IMR-90 (cell line): Measurements from ENCODE around the gene HORMAD2. TPM values are rescaled to one million over a fixed set of nuclear protein-coding genes. Genes with fewer than 3 reads are reported as not detected.

Experiments
- ATAC-seq: fragments of 200-7000 bp; cut with Tn5 transposase; 2 replicates; pipeline ENCODE4 v1.9.1; 2020; ENCODE audit warnings: low read depth, mild to moderate bottlenecking, moderate library complexity
- BruUV-seq: library from RNA; stranded (reverse); fragments of 400-500 nt; replicated peaks from 2 replicates; lab custom pipeline; 2021; lab: Mats Ljungman, UMichigan
- CTCF ChIA-PET: fragments of 300-600 bp; formaldehyde crosslinking; extraction: SDS; loops from one replicate; lab custom pipeline; 2021; ENCODE audit warnings: antibody characterized with exemption; lab: Yijun Ruan, JAX
- POLR2A ChIA-PET: fragments of 300-600 bp; sonication (Branson Sonifier 250); formaldehyde crosslinking; loops from one replicate; lab custom pipeline; 2022; ENCODE audit warnings: antibody characterized with exemption; ENCODE audit not compliant: unreplicated experiment; lab: Charles Lee
- DNase-seq: peaks from one replicate; pipeline ENCODE4 v3.0.0; 2013
- H2AFZ ChIP-seq: replicated peaks from 2 replicates; pipeline ENCODE3; 2013; ENCODE audit warnings: low read length, mild to moderate bottlenecking; ENCODE audit not compliant: poor library complexity
- H2AK5ac ChIP-seq: 2 replicates; pipeline ENCODE4 v1.6.1; 2013; ENCODE audit warnings: low read depth, low read length, inconsistent platforms
- H2AK9ac ChIP-seq: replicated peaks from 2 replicates; pipeline ENCODE3; 2013; ENCODE audit warnings: mild to moderate bottlenecking, low read depth, low read length, moderate library complexity; ENCODE audit not compliant: poor library complexity
- H2BK120ac ChIP-seq: 2 replicates; pipeline ENCODE4 v1.6.1; 2013; ENCODE audit warnings: low read depth, low read length, inconsistent platforms
- H2BK15ac ChIP-seq: 3 replicates; pipeline ENCODE4 v1.6.1; 2013; ENCODE audit warnings: low read depth, low read length, inconsistent platforms
- H2BK20ac ChIP-seq: 2 replicates; pipeline ENCODE4 v1.6.1; 2013; ENCODE audit warnings: low read depth, mild to moderate bottlenecking, inconsistent platforms, low read length, moderate library complexity
- H2BK5ac ChIP-seq: 2 replicates; pipeline ENCODE4 v1.6.1; 2013; ENCODE audit warnings: mild to moderate bottlenecking, low read depth, low read length, inconsistent platforms; ENCODE audit not compliant: poor library complexity, severe bottlenecking
- H3K14ac ChIP-seq: replicated peaks from 2 replicates; pipeline ENCODE4 v1.6.1; 2013; ENCODE audit warnings: low read depth, low read length, inconsistent platforms
- H3K18ac ChIP-seq: 2 replicates; pipeline ENCODE4 v1.6.1; 2013; ENCODE audit warnings: low read depth, low read length, control low read depth
- H3K23ac ChIP-seq: 2 replicates; pipeline ENCODE4 v1.6.1; 2013; ENCODE audit warnings: low read depth, low read length, inconsistent platforms
- H3K27ac ChIP-seq: 2 replicates; pipeline ENCODE4 v1.5.1; 2013; ENCODE audit warnings: mild to moderate bottlenecking, control low read depth, low read length; ENCODE audit not compliant: insufficient read depth
- H3K27me3 ChIP-seq: 2 replicates; pipeline ENCODE4 v1.6.1; 2013; ENCODE audit warnings: low read length; ENCODE audit not compliant: control insufficient read depth, insufficient read depth
- H3K36me3 ChIP-seq: 2 replicates; pipeline ENCODE4 v1.6.1; 2013; ENCODE audit warnings: low read length, mixed read lengths; ENCODE audit not compliant: control insufficient read depth, insufficient read depth
- H3K4ac ChIP-seq: 2 replicates; pipeline ENCODE4 v1.6.1; 2013; ENCODE audit warnings: low read depth, low read length, inconsistent platforms
- H3K4me1 ChIP-seq: 2 replicates; pipeline ENCODE4 v1.6.1; 2013; ENCODE audit warnings: low read length, mixed read lengths; ENCODE audit not compliant: control insufficient read depth, insufficient read depth
- H3K4me2 ChIP-seq: 2 replicates; pipeline ENCODE4 v1.6.1; 2013; ENCODE audit warnings: low read depth, mild to moderate bottlenecking, control low read depth, low read length, moderate library complexity
- H3K4me3 ChIP-seq: 2 replicates; pipeline ENCODE4 v1.5.1; 2013; ENCODE audit warnings: low read depth, mild to moderate bottlenecking, control low read depth, low read length, moderate library complexity; ENCODE audit not compliant: insufficient read depth
- H3K56ac ChIP-seq: 2 replicates; pipeline ENCODE4 v1.6.1; 2013; ENCODE audit warnings: low read length, inconsistent platforms; ENCODE audit not compliant: insufficient read depth; ENCODE audit errors: extremely low read depth
- H3K79me1 ChIP-seq, 2 experiments: 2 replicates each; pipeline ENCODE4 v1.6.1; 2013; ENCODE audit warnings: low read length in 2 of 2, inconsistent platforms in 1 of 2, low read depth in 1 of 2
- H3K9ac ChIP-seq: 2 replicates; pipeline ENCODE4 v1.6.1; 2013; ENCODE audit warnings: low read depth, low read length, control low read depth
- H3K9me1 ChIP-seq: 2 replicates; pipeline ENCODE4 v1.6.1; 2013; ENCODE audit warnings: low read length, inconsistent platforms; ENCODE audit not compliant: insufficient read depth
- H3K9me3 ChIP-seq: 2 replicates; pipeline ENCODE4 v1.6.1; 2013; ENCODE audit warnings: low read length; ENCODE audit not compliant: control insufficient read depth, insufficient read depth
- H4K20me1 ChIP-seq: 2 replicates; pipeline ENCODE4 v1.6.1; 2013; ENCODE audit warnings: low read length, inconsistent platforms; ENCODE audit not compliant: insufficient read depth
- H4K5ac ChIP-seq: 2 replicates; pipeline ENCODE4 v1.6.1; 2013; ENCODE audit warnings: mild to moderate bottlenecking, low read depth, low read length, control low read depth
- H4K8ac ChIP-seq, 2 experiments: 2 replicates each; pipeline ENCODE4 v1.6.1; 2013; ENCODE audit warnings: low read depth in 2 of 2, low read length in 2 of 2, control low read depth in 1 of 2, inconsistent platforms in 1 of 2
- H4K91ac ChIP-seq: 2 replicates; pipeline ENCODE4 v1.6.1; 2013; ENCODE audit warnings: low read depth, low read length, inconsistent platforms; ENCODE audit not compliant: insufficient read depth
- BHLHE40 ChIP-seq: fragments of 150-350 bp; IDR thresholded peaks from 2 replicates; pipeline ENCODE4 v1.6.1; 2016; ENCODE audit warnings: mild to moderate bottlenecking, low read depth, low read length
- CHD1 ChIP-seq: IDR thresholded peaks from 2 replicates; pipeline ENCODE4 v1.6.1; 2012; ENCODE audit warnings: low read depth, low read length, improper control_type of control experiment
- FOS ChIP-seq: fragments of 150-350 bp; IDR thresholded peaks from 2 replicates; pipeline ENCODE4 v1.6.1; 2016; ENCODE audit warnings: low read depth, low read length
- MAFK ChIP-seq: IDR thresholded peaks from 2 replicates; pipeline ENCODE4 v1.6.1; 2012; ENCODE audit warnings: low read depth, low read length, improper control_type of control experiment
- MAZ ChIP-seq: IDR thresholded peaks from 2 replicates; pipeline ENCODE4 v1.6.1; 2012; ENCODE audit warnings: low read depth, mild to moderate bottlenecking, low read length, improper control_type of control experiment, moderate library complexity, borderline replicate concordance
- POLR2A ChIP-seq: IDR thresholded peaks from 2 replicates; pipeline ENCODE4 v1.6.1; 2012; ENCODE audit warnings: mild to moderate bottlenecking, low read depth, low read length
- RCOR1 ChIP-seq: IDR thresholded peaks from 2 replicates; pipeline ENCODE4 v1.6.1; 2012; ENCODE audit warnings: mild to moderate bottlenecking, low read length, improper control_type of control experiment; ENCODE audit not compliant: insufficient replicate concordance
- SMC3 ChIP-seq: fragments of 150-350 bp; IDR thresholded peaks from 2 replicates; pipeline ENCODE4 v1.6.1; 2016; ENCODE audit warnings: low read depth, mild to moderate bottlenecking, antibody characterized with exemption, low read length, moderate library complexity
- WGBS, 2 experiments: methylation state at CpG; one replicate each; pipeline versions ENCODE4 v1.1.5 to v1.1.7; 2013; ENCODE audit warnings: missing lambda C conversion rate in 2 of 2; ENCODE audit not compliant: insufficient read length in 1 of 2; ENCODE audit errors: extremely low coverage in 2 of 2; 5-methylcytosine and 5-hydroxymethylcytosine counted together
- dilution Hi-C: fragments of 300-500 bp; cut with HindIII; formaldehyde crosslinking; loops from one replicate; pipeline ENCODE4 v1.14.3; 2018; ENCODE audit warnings: low sequenced_read_pairs; ENCODE audit not compliant: unreplicated experiment
- in situ Hi-C: fragments of 300-500 bp; cut with MboI; formaldehyde crosslinking; loops from 3 replicates; pipeline ENCODE4 v1.14.3; 2019; ENCODE audit warnings: low sequenced_read_pairs, inconsistent platforms, mixed read lengths
- intact Hi-C: fragments of 100-400 bp; cut with micrococcal nuclease; formaldehyde crosslinking; loops from 2 replicates; pipeline ENCODE4 v1.10.0; 2022
- polyA plus RNA-seq, 3 experiments: library from polyadenylated mRNA; depleted of rRNA; stranded (reverse); fragments of >200 nt; gene quantifications; 2 replicates each; pipeline ENCODE4 v1.2.3, GENCODE V29; 2012; ENCODE audit warnings: low replicate concordance in 1 of 3
- total RNA-seq: library from RNA; depleted of rRNA; stranded (reverse); fragments of >200 nt; gene quantifications from 2 replicates; pipeline ENCODE4 v1.2.3, GENCODE V29; 2012
- TF ChIP-seq, protein P1 (sequence below): conservative IDR thresholded peaks from 2 replicates; pipeline ENCODE4 v1.5.1; 2012; ENCODE audit warnings: mild to moderate bottlenecking, low read depth, low read length, improper control_type of control experiment
- TF ChIP-seq, protein P2 (sequence below): fragments of 150-350 bp; IDR thresholded peaks from 2 replicates; pipeline ENCODE4 v1.6.1; 2017; ENCODE audit warnings: mild to moderate bottlenecking, antibody characterized with exemption, low read length, low read depth

The HORMAD2 gene
- total and polyA plus RNA-seq, 2 of the 4 experiments (the other 2 are of a cell fraction): not detected

DNA sequence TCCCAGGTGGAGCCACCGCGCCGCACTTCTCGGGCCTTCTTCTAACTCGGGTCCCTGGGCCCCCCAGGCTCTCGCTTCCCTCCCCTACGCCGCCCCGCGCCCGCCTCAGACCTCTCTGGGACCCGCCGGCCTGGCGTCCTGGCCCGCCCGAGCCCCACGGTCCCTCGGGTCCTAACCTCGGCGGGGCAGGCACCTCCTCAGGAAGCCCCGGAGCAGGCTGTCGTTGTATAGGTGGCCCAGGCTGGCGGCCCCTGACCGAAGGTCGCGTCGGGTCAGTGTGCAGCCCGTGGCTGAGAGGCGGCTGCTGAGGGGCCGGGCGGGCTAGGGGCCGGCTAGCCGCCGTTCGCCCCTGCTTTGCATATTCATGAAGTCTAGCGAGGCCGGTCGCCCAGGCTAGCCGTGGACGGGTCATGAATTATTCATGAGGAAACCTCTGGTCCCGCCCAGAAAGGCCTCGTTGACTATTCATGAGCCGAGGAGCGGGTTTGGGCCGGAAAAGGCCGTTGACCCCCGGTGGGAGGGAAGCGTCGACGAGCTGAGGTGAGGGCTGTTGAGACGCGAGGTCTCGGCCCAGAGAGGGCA, at the start of gene HORMAD2 (continued):
- TF ChIP-seq, protein P1, sequence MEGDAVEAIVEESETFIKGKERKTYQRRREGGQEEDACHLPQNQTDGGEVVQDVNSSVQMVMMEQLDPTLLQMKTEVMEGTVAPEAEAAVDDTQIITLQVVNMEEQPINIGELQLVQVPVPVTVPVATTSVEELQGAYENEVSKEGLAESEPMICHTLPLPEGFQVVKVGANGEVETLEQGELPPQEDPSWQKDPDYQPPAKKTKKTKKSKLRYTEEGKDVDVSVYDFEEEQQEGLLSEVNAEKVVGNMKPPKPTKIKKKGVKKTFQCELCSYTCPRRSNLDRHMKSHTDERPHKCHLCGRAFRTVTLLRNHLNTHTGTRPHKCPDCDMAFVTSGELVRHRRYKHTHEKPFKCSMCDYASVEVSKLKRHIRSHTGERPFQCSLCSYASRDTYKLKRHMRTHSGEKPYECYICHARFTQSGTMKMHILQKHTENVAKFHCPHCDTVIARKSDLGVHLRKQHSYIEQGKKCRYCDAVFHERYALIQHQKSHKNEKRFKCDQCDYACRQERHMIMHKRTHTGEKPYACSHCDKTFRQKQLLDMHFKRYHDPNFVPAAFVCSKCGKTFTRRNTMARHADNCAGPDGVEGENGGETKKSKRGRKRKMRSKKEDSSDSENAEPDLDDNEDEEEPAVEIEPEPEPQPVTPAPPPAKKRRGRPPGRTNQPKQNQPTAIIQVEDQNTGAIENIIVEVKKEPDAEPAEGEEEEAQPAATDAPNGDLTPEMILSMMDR: no peak

DNA sequence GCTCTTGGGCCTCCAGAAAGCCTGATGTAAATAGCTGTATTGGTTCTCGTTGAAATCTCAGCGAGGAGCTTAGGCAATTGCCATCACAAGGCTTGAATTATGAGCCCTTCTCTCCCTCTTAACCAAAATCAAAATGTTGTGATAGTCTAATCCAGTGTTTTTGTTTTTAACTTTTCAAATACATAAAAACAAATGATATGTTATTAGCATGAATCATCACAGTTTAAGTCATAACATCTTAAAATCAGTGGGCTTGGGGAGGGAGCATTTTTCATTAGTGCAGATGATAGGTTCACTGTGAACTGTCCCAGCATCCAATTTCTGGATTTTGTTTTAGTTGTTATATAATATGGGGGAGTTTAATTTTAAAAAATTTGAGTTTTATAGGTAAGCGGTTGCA, 48.9 kb upstream of the HORMAD2 start:
- no peak overlapping the region for H4K8ac ChIP-seq
- WGBS, 2 experiments: 100% methylated on average over 1 of the region's 3 CpGs; no CpG with 5 or more reads in 1 of the 2 experiments
- H3K4me2 ChIP-seq: no peak overlapping the region
- H3K14ac ChIP-seq: no peak overlapping the region
- ChIA-PET CTCF (no interaction called here), POLR2A (interaction anchor here (0.5 kb wide), 1 partner anchor 224 kb away, joined by 4 read pairs; no protein-coding TSS in a partner anchor)
- H2BK15ac ChIP-seq: no peak overlapping the region
- no peaks in the 10 kb centered on the region for H3K27me3 ChIP-seq
- no peak overlapping the region for H3K56ac ChIP-seq
- peaks cover 14% of the 10 kb centered on the region for H3K9me1 ChIP-seq
- no peak overlapping the region for H4K91ac ChIP-seq
- no peaks in the 10 kb centered on the region for H4K20me1 ChIP-seq
- H3K27ac ChIP-seq: no peak overlapping the region
- H2BK20ac ChIP-seq: no peak overlapping the region
- no peak overlapping the region for H3K4ac ChIP-seq
- no peak overlapping the region for H3K9ac ChIP-seq
- no TSS peak for BruUV-seq
- H3K23ac ChIP-seq: no peak overlapping the region
- no peak overlapping the region for H2BK5ac ChIP-seq
- intact Hi-C loops: no loop called here
- DNase-seq (no peak), ATAC-seq (no peak)
- dilution Hi-C loops: loop anchor here (25.0 kb wide), 1 partner anchor 344 kb away; no protein-coding TSS in a partner anchor
- H2AK5ac ChIP-seq: no peak overlapping the region
- H2BK120ac ChIP-seq: no peak overlapping the region; the same call in 1 of the 2 replicates
- no peaks in the 10 kb centered on the region for H3K9me3 ChIP-seq
- H4K5ac ChIP-seq: no peak overlapping the region
- no peak overlapping the region for H2AFZ ChIP-seq
- H3K4me3 ChIP-seq: no peak overlapping the region
- no peak overlapping the region for H2AK9ac ChIP-seq
- no peak overlapping the region for H3K18ac ChIP-seq
- in situ Hi-C loops: no loop called here
- peaks cover 17% of the 10 kb centered on the region; the same call in 1 of the 2 replicates for H3K36me3 ChIP-seq
- no peaks in the 10 kb centered on the region; the same call in 1 of the 2 replicates for H3K4me1 ChIP-seq
- peaks cover 0 to 4% of the 10 kb centered on the region in 2 experiments; a peak in 1 of 4 replicates for H3K79me1 ChIP-seq
- TF ChIP-seq FOS (no peak), MAFK (no peak), SMC3 (no peak), CHD1 (no peak), BHLHE40 (no peak), RCOR1 (no peak), POLR2A (no peak), MAZ (no peak)
- TF ChIP-seq, protein P2, sequence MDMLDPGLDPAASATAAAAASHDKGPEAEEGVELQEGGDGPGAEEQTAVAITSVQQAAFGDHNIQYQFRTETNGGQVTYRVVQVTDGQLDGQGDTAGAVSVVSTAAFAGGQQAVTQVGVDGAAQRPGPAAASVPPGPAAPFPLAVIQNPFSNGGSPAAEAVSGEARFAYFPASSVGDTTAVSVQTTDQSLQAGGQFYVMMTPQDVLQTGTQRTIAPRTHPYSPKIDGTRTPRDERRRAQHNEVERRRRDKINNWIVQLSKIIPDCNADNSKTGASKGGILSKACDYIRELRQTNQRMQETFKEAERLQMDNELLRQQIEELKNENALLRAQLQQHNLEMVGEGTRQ: no peak
- TF ChIP-seq, protein P1: no peak
